ENCODE data around the gene H6PD. TPM values are rescaled to one million over a fixed set of nuclear protein-coding genes. Genes with fewer than 3 reads are reported as not detected.

H6PD gene
- total and polyA plus RNA-seq, 2 experiments from 2014 or later = 1.2 to 4.7 TPM

GRCh38 chr1:9297831-9298230 is 63.3 kb downstream of the H6PD start:
- no peaks in the 10 kb centered on the region; the same call in 1 of the 2 replicates for H4K20me1 ChIP-seq (replicated peaks; ENCODE audit: insufficient read depth)
- no peak for ATAC-seq
- H3K9me2 ChIP-seq (ENCODE audit: insufficient read depth) = no peaks in the 10 kb centered on the region
- H3K79me2 ChIP-seq (replicated peaks; ENCODE audit: insufficient read depth) = no peaks in the 10 kb centered on the region
- no peak overlapping the region for H3K27ac ChIP-seq (ENCODE audit: low read depth)
- peaks cover 11% of the 10 kb centered on the region; the same call in 2 of the 3 replicates for H3K4me1 Mint-ChIP-seq
- H3K36me3 ChIP-seq (ENCODE audit: insufficient read depth) = no peaks in the 10 kb centered on the region
- H3K4me1 ChIP-seq (ENCODE audit: insufficient read depth) = no peaks in the 10 kb centered on the region
- no peak overlapping the region for H3K4me2 ChIP-seq
- H3F3A ChIP-seq (replicated peaks; ENCODE audit: low read depth) = no peaks in the 10 kb centered on the region
- no peaks in the 10 kb centered on the region; the same call in 2 of the 3 replicates for H3K36me3 Mint-ChIP-seq (ENCODE audit: low read depth)
- no peak overlapping the region for H3K4me3 ChIP-seq
- no peak overlapping the region for H2AFZ ChIP-seq
- DNase-seq (ENCODE audit: low spot score) = no peak
- TF ChIP-seq CTCF (conservative IDR thresholded peaks at IDR 0.05; ENCODE audit: low read depth in 2 of 2) (no peak), POLR2AphosphoS5 (IDR thresholded peaks at IDR 0.05; ENCODE audit: low read depth) (no peak), ZNF462 (CRISPR knock-in tag; IDR thresholded peaks at IDR 0.05) (no peak), CREB1 (CRISPR knock-in tag; IDR thresholded peaks at IDR 0.05; ENCODE audit: low read depth) (no peak), ZNF331 (CRISPR knock-in tag; IDR thresholded peaks at IDR 0.05; ENCODE audit: low read depth) (no peak), JUNB (IDR thresholded peaks at IDR 0.05; ENCODE audit: unreplicated experiment) (no peak), NANOG (IDR thresholded peaks at IDR 0.05; ENCODE audit: borderline replicate concordance) (no peak)
- TF ChIP-seq, protein P1, sequence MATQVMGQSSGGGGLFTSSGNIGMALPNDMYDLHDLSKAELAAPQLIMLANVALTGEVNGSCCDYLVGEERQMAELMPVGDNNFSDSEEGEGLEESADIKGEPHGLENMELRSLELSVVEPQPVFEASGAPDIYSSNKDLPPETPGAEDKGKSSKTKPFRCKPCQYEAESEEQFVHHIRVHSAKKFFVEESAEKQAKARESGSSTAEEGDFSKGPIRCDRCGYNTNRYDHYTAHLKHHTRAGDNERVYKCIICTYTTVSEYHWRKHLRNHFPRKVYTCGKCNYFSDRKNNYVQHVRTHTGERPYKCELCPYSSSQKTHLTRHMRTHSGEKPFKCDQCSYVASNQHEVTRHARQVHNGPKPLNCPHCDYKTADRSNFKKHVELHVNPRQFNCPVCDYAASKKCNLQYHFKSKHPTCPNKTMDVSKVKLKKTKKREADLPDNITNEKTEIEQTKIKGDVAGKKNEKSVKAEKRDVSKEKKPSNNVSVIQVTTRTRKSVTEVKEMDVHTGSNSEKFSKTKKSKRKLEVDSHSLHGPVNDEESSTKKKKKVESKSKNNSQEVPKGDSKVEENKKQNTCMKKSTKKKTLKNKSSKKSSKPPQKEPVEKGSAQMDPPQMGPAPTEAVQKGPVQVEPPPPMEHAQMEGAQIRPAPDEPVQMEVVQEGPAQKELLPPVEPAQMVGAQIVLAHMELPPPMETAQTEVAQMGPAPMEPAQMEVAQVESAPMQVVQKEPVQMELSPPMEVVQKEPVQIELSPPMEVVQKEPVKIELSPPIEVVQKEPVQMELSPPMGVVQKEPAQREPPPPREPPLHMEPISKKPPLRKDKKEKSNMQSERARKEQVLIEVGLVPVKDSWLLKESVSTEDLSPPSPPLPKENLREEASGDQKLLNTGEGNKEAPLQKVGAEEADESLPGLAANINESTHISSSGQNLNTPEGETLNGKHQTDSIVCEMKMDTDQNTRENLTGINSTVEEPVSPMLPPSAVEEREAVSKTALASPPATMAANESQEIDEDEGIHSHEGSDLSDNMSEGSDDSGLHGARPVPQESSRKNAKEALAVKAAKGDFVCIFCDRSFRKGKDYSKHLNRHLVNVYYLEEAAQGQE (IDR thresholded peaks at IDR 0.05; ENCODE audit: unreplicated experiment) = no peak
- H3K9me3 Mint-ChIP-seq = no peaks in the 10 kb centered on the region
- peaks cover 6% of the 10 kb centered on the region for H3K27me3 Mint-ChIP-seq (ENCODE audit: insufficient read depth, low read depth, poor library complexity)
- H3K4me3 Mint-ChIP-seq = no peak overlapping the region
- peaks cover 14% of the 10 kb centered on the region for H3K27me3 ChIP-seq (ENCODE audit: insufficient read depth)
- no peak overlapping the region for H3K27ac Mint-ChIP-seq
